Peyer's patch (tissue), 4 donors: Measurements from ENCODE around the gene ANKAR. TPM values are rescaled to one million over a fixed set of nuclear protein-coding genes. Genes with fewer than 3 reads are reported as not detected.

Source experiments
- DNase-seq, 3 donors: peaks; one replicate each; pipeline ENCODE4 v3.0.0-alpha.2; 2017 to 2019
- H3K27ac ChIP-seq, 4 donors: fragments of 200-600 bp; sonication (generic); one replicate each; pipeline ENCODE4 v1.5.1; 2016 to 2019
- H3K27me3 ChIP-seq, 2 donors: fragments of 200-600 bp; sonication (generic); one replicate each; pipeline ENCODE4 v1.5.1; 2019
- H3K36me3 ChIP-seq, 3 donors: fragments of 200-600 bp; sonication (generic); one replicate each; pipeline ENCODE4 v1.5.1; 2016 to 2019
- H3K4me1 ChIP-seq, 4 donors: fragments of 200-600 bp; sonication (generic); one replicate each; pipeline ENCODE4 v1.5.1; 2016 to 2019
- H3K4me3 ChIP-seq, 4 donors: fragments of 200-600 bp; sonication (generic); 1 replicate in 3 of 4; 2 replicates in 1 of 4; pipeline ENCODE4 v1.5.1; 2016 to 2019; ENCODE audit warnings: mild to moderate bottlenecking in 1 of 4
- H3K9me3 ChIP-seq, 4 donors: fragments of 200-600 bp; sonication (generic); one replicate each; pipeline ENCODE4 v1.5.1; 2016 to 2019; ENCODE audit warnings: mild to moderate bottlenecking in 1 of 4
- POLR2A ChIP-seq, 2 donors: fragments of 450-650 bp; IDR thresholded peaks; one replicate each; pipeline ENCODE4 v1.5.1; 2017; ENCODE audit warnings: antibody characterized with exemption in 2 of 2, mild to moderate bottlenecking in 2 of 2, moderate library complexity in 2 of 2
- total RNA-seq, 4 donors: library from RNA; depleted of rRNA; stranded (reverse); fragments of >200 nt; gene quantifications; one replicate each; pipeline ENCODE4 v1.1.0, GENCODE V29; 2016
- TF ChIP-seq, protein P1 (sequence below), 6 experiments: fragments of 450-650 bp in 4 of 6; fragments of 200-600 bp in 2 of 6; sonication (generic) in 1 of 6; IDR thresholded peaks; one replicate each; pipeline ENCODE4 v1.5.1; 2017 to 2019; ENCODE audit warnings: antibody characterized with exemption in 6 of 6, mild to moderate bottlenecking in 3 of 6, moderate library complexity in 1 of 6

Gene ANKAR, protein sequence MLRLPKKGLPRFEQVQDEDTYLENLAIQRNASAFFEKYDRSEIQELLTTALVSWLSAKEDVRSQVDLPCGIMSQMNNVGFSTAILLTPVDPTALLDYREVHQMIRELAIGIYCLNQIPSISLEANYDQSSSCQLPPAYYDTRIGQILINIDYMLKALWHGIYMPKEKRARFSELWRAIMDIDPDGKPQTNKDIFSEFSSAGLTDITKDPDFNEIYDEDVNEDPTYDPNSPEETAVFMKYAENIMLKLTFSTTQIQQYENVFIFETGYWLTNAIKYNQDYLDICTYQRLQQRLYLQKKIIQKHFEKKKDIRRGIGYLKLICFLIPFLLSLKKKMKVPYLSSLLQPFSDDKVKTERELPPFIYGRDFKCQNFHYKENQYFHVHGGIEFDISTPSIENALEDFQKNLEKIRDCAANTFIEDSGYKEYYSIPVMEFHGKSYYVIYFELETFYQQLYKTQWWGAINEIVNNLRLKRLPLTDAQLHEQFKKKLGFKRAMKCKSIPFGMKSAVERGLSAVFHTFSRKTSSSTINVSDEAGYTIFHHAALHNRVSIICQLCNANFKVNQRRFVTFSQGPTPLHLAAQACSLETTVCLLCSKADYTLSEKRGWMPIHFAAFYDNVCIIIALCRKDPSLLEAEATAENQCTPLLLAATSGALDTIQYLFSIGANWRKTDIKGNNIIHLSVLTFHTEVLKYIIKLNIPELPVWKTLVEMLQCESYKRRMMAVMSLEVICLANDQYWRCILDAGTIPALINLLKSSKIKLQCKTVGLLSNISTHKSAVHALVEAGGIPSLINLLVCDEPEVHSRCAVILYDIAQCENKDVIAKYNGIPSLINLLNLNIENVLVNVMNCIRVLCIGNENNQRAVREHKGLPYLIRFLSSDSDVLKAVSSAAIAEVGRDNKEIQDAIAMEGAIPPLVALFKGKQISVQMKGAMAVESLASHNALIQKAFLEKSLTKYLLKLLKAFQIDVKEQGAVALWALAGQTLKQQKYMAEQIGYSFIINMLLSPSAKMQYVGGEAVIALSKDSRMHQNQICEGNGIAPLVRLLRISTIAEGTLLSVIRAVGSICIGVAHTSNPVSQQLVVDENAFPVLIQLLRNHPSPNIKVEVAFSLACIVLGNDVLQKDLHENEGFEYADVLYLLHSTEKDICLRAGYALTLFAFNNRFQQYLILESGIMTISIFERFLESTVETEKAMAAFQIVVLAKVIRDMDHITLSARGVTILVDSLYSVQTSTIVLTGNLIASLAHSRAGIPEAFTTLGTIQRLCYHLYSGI (N-terminal part only)
- 10 to 100 TPM in 3 of 4 donors, 1 to 10 TPM in 1; 6.6 to 20.5 (median 15.9) TPM for total RNA-seq

DNA sequence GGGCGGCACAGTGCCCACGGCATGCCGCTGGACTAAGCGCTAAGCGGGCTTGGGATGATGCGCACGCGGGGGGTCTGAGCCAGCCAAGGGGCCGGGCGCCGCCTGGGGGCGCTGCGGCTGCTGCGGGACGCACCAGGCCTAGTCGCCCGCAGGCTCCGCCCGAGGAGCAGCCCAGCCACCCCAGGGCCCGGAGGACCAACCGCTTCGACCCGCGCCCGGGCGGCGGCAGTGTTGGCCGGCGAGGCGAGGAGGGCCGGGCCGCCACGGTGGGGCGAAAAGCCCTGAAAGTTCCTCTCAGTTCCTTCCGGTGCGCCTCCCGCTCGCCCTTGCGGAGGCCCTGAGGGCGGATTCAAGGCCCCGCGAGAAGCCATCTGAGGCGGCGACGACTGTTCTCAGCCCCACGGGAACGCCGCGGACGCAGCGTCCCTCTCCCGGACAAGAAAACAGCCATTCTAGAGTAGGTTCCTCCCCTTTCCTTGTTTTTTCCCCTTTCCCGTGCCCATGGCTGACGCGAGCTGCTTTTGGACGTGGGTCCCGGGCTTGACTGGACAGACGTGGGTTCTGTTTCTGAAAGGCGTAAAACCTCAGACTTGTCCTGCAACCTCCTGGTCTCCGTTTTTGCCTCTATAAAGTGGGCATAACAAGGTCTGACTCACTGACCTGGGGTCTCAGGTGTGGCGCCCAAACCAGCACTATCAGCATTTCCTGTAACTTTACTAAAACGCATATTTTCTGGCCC lies at the start of gene ANKAR:
ANKAR (plus strand) TSS at position 297 of the 739 bp plus-strand sequence. CDS start 1,821 bp downstream, outside the sequence.
- Histone ChIP-seq H3K27ac (peak within 1 kb of the TSS; percentile 85 to 97 (median 89)), H3K4me3 (peak within 1 kb of the TSS; percentile 46 to 81 (median 57)), H3K9me3 (no peaks in the 10 kb centered on the region), H3K36me3 (peaks cover 0 to 24% (median 0%) of the 10 kb centered on the region in 3 donors), H3K4me1 (peaks cover 0 to 13% (median 0%) of the 10 kb centered on the region in 4 donors), H3K27me3 (no peaks in the 10 kb centered on the region)
- TF ChIP-seq, protein P1, sequence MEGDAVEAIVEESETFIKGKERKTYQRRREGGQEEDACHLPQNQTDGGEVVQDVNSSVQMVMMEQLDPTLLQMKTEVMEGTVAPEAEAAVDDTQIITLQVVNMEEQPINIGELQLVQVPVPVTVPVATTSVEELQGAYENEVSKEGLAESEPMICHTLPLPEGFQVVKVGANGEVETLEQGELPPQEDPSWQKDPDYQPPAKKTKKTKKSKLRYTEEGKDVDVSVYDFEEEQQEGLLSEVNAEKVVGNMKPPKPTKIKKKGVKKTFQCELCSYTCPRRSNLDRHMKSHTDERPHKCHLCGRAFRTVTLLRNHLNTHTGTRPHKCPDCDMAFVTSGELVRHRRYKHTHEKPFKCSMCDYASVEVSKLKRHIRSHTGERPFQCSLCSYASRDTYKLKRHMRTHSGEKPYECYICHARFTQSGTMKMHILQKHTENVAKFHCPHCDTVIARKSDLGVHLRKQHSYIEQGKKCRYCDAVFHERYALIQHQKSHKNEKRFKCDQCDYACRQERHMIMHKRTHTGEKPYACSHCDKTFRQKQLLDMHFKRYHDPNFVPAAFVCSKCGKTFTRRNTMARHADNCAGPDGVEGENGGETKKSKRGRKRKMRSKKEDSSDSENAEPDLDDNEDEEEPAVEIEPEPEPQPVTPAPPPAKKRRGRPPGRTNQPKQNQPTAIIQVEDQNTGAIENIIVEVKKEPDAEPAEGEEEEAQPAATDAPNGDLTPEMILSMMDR (IDR thresholded peaks at IDR 0.05) = peak; percentile 72 to 92 (median 86)
- TF ChIP-seq POLR2A (IDR thresholded peaks at IDR 0.05) = peak; percentile 51 to 69
- peak; percentile 84 to 95 (median 92) for DNase-seq

DNA sequence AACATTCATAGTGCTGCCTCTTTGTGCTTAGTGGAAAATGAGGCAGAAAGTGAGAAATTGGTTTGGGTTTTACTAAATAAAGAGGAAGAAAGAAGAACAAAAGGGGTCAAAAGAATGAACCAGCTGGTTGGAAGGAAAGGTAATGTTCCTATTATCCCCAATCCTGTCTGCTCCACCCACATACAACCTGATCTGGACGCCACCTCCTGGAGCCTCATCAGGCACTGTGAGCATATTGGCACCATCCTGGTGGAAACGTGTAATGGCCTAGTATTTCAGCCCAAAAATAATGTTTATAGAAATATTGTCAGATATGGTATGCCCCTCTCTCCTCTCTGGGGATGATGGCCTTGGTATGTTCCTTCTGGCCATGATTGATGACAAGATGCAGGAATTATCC lies 48.8 kb upstream of the ANKAR start:
- Histone ChIP-seq H3K27ac (no peak overlapping the region), H3K27me3 (no peaks in the 10 kb centered on the region), H3K4me1 (no peaks in the 10 kb centered on the region), H3K9me3 (no peaks in the 10 kb centered on the region), H3K4me3 (no peak overlapping the region), H3K36me3 (no peaks in the 10 kb centered on the region)
- TF ChIP-seq, protein P1 (IDR thresholded peaks at IDR 0.05) = no peak
- TF ChIP-seq POLR2A (IDR thresholded peaks at IDR 0.05) = no peak
- no peak for DNase-seq

DNA sequence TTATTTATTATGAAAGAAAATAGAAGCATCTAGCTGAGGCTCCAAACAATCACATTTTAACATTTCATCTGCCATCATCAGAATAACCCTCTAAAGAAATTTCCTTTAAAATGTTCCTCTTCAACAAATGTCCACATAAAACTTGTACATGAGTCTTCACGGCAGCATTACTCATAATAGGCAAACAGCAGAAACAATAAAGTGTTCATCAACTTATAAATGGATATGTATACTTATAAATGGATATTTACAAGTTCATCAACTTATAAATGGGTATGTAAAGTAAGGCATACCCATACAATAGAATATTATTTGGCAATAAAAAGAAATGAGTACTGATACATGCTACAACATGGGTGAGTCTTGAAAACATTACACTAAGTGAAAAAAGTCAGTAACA lies 46.7 kb upstream of the ANKAR start:
- Histone ChIP-seq H3K4me1 (no peaks in the 10 kb centered on the region), H3K36me3 (no peaks in the 10 kb centered on the region), H3K27me3 (no peaks in the 10 kb centered on the region), H3K4me3 (no peak overlapping the region), H3K27ac (no peak overlapping the region), H3K9me3 (no peaks in the 10 kb centered on the region)
- DNase-seq = no peak
- TF ChIP-seq, protein P1 (IDR thresholded peaks at IDR 0.05) = no peak
- TF ChIP-seq POLR2A (IDR thresholded peaks at IDR 0.05) = no peak

DNA sequence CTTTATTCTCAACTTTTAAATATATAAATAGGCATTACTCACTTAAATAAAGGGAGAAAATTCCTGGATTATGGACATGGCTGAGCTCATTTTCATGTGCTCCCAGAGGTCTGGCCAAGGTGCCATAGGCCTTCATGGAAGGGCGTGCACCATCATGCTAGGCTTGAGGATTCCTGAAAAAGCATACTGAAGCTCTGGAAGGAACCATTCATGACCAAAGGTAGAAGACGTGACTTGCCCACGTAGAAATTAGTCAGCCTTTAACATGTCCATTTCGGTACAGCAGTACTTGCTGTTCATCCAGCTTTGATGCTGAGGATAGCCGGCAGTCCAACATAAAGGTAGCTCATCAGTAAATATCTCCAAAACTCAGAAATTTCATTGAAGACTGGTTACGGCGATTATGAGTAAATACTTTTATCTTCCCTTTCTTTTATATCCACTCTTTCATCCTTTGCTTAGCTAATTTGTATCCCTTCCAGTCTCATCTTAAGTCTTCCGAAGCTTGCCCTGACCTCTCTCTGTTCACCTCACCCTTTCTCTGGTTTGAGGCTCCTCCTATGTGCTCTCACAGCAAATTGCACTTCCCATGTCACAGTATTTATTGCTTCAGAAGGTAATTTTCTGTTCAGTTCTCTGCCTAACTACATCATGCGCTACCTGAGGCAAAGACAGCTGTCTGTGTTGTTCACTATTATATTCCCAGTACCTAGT lies 45.5 kb upstream of the ANKAR start:
- no peaks in the 10 kb centered on the region for H3K27me3 ChIP-seq
- no peaks in the 10 kb centered on the region for H3K4me1 ChIP-seq
- no peak for TF ChIP-seq POLR2A (IDR thresholded peaks at IDR 0.05)
- TF ChIP-seq, protein P1 (IDR thresholded peaks at IDR 0.05) = peak in 2 of 6 experiments; percentile 10 to 13
- H3K27ac ChIP-seq = no peak overlapping the region
- no peak overlapping the region for H3K4me3 ChIP-seq
- no peaks in the 10 kb centered on the region for H3K9me3 ChIP-seq
- no peaks in the 10 kb centered on the region for H3K36me3 ChIP-seq
- DNase-seq = no peak
